Measurements from ENCODE around the gene UST.

DNA sequence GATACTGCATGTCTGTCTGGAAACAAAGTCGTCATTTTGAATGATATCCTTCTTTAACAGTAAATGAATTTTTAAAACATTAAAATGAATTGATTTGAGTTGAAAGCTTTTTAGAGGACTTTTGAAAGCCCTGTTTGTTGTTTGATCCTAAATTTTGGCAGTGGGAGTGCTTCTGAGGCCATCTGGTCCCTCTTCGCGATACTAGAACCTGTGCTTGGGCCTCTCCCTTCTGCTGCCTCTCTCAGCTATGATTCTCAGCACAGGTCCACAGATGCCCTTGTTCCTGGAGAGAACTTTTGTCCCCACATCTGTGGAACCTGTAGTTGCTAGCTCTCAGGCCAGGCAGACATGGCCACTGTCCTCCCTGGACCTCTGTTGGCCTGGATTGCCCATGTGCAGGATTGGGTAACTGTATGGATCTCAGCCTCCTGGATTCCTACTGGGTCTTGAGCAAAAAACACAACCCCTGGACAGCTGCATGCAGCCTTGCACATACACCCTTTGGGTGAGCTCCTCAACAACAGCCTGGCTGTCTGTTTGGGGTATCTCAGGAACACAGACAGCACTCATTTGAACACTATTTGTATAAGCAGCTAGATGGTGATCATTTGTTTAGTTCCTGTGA is 21.9 kb downstream of the UST start:
- TF ChIP-seq, protein P1, sequence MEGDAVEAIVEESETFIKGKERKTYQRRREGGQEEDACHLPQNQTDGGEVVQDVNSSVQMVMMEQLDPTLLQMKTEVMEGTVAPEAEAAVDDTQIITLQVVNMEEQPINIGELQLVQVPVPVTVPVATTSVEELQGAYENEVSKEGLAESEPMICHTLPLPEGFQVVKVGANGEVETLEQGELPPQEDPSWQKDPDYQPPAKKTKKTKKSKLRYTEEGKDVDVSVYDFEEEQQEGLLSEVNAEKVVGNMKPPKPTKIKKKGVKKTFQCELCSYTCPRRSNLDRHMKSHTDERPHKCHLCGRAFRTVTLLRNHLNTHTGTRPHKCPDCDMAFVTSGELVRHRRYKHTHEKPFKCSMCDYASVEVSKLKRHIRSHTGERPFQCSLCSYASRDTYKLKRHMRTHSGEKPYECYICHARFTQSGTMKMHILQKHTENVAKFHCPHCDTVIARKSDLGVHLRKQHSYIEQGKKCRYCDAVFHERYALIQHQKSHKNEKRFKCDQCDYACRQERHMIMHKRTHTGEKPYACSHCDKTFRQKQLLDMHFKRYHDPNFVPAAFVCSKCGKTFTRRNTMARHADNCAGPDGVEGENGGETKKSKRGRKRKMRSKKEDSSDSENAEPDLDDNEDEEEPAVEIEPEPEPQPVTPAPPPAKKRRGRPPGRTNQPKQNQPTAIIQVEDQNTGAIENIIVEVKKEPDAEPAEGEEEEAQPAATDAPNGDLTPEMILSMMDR (IDR thresholded peaks at IDR 0.05 in 2 of 3, conservative IDR thresholded peaks at IDR 0.05 in 1 of 3; ENCODE audit: borderline replicate concordance in 1 of 3, insufficient read depth in 1 of 3, low read depth in 2 of 3, low read length in 2 of 3) = no peak
- TF ChIP-seq POLR2A (IDR thresholded peaks at IDR 0.05; ENCODE audit: borderline replicate concordance, extremely low read depth, insufficient read depth, insufficient read length) (no peak), YY1 (IDR thresholded peaks at IDR 0.05; ENCODE audit: extremely low read depth, insufficient replicate concordance, low read depth, low read length) (no peak), SP1 (IDR thresholded peaks at IDR 0.05; ENCODE audit: low read depth) (no peak), ZFX (IDR thresholded peaks at IDR 0.05) (no peak), TCF7L2 (IDR thresholded peaks at IDR 0.05; ENCODE audit: borderline replicate concordance, extremely low read depth, insufficient read depth, insufficient read length) (no peak), POLR2AphosphoS5 (IDR thresholded peaks at IDR 0.05; ENCODE audit: low read depth, low read length) (no peak), EZH2phosphoT487 (IDR thresholded peaks at IDR 0.05; ENCODE audit: borderline replicate concordance) (no peak), EZH2 (IDR thresholded peaks at IDR 0.05) (no peak)
